Hematopoietic multipotent progenitor cell treated with erythropoietin and hydrocortisone succinate and interleukin-3 and kit ligand, for 6 days (in vitro differentiated cells): ENCODE measurements around the gene PREX1.

Source experiments
- DNase-seq: peaks from one replicate; pipeline ENCODE4 v3.0.0-alpha.2; 2015

Gene PREX1

DNA sequence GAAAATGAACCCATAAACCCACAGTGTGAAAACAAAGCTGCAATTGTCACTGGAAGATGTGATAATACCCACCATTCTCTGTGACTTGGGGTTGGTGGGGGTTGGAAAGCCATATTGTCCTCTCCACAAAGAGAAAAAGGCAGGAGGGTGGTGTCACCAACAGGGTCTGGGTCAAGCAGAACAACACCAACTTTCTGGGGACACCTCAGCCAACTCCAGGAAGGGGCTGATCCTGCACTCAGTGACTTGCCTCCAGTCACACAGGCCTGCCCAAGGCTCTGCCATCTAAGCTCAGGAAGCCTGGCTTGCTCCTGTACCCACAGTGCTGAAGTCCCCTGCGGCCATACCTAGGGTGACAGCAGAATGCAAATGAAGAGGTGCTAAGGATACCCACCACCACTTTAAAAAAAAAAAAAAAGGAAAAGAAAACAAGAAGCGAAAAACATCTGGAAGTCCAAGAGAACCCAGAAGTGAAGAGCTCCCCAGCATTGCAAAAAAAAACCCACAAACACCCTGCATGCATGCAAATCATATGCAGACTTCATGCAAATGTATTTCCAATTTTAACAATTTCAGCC lies 110.6 kb downstream of the PREX1 start:
- no peak for DNase-seq

DNA sequence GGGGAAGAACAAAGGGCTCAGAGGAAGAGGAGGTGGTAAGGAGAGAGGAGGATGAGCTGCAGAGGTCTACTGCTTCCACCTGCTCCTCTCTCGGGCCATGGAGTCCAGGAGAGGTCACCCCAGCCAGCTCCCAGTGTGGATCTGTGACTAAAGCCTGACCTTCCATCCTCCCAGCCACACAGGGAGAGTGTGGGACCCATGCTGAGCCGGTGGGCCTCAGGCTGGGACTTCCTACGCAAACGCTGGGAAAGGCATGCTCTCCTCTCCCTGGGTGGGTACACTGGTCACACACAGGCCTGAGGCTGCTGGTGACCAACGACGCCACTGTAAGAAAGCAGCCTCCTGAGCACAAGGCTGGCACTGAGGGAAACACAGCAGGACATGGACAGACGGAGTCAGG lies 111.3 kb downstream of the PREX1 start:
- DNase-seq: no peak

DNA sequence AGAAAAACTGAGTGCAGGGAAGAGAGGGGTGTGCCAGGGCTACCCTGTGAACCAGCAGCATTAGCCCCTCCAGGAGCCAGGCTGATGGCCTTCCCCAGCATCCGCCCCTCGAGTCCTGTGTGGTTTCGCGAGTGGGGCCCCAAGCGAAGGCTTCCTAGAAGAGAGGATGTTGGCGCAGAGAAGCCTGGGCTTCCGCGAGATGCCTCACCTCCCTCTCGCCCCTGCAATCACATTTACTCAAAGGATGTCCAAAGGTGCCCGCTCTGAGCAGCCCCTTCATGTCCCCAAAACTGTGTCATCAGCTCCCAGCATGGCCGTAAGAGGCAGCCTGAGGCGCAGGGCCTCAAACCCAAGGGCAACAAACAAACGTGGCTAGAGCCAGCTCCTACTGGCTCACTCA lies 111.7 kb downstream of the PREX1 start:
- no peak for DNase-seq

DNA sequence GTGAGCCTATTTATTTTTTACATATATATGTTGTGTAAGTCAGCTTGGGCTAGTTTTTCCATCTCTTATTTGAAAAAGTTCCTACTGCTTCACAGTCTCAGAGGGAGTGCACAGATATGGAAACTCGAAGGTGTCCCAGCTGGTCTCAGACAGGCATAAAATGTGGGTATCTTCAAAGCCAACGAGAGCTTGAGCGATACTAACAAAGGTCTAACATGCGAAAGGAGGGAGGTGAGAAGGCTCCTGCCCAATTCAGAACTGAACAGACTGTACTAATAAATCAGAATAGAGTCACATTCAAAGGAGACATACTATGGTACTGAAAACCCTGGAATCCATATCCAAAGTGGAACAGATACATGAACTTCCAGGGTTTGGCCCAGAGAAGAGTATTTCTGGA lies 113.0 kb downstream of the PREX1 start:
- DNase-seq: no peak

DNA sequence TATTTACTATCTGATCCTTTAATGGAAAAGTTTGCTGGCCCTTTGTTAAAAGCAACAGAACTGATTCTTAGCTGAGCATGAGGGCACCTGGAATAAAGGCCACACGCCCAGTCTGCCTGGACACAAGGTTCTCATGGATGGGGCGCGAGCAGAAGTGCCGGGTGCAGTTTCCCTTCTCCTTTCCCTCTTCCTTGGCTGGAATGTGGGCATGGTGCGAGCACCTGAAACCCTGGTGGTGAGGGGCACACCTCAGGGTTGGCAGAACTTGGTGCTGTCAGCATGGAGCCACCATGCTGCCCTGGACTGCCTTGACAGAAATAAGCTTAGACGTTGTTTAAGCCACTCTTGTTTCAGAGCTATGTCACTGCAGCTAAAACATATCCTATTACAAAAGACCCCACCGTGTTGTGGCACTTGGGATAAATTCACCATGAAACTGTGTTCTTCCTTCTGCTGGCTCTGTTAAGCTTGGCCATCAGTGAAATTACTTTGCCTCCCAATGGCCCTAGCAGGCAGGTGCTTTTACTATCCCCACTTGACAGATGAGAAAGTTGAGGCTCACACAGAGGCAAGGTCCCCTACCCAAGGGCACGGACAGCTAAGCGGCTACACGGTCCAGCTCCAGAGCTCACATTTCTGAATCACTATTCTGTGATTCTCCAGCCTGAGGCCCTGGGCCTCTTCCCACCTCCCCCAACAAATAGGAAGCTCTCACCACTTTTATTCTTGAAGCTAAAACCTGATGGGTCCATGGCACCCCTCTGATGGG lies 115.9 kb downstream of the PREX1 start:
- no peak for DNase-seq

DNA sequence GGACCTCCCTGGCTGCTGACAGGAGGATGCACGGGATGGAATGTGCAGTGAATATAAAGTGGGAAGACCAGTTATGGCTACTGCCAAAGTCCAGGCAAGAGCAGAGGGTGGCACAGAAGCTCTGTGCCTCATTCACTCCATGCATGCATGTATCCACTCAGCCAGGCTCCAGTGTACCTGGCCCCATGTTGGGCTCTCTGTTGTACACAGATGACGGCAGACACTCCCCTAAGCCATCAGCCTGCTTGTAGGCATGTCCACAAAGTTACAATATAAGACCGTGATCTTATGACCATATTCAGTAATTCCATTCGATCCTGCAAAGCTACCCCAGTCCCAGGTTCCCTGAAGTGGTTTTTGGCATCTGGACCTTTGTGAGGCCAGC lies 116.8 kb downstream of the PREX1 start:
- no peak for DNase-seq

DNA sequence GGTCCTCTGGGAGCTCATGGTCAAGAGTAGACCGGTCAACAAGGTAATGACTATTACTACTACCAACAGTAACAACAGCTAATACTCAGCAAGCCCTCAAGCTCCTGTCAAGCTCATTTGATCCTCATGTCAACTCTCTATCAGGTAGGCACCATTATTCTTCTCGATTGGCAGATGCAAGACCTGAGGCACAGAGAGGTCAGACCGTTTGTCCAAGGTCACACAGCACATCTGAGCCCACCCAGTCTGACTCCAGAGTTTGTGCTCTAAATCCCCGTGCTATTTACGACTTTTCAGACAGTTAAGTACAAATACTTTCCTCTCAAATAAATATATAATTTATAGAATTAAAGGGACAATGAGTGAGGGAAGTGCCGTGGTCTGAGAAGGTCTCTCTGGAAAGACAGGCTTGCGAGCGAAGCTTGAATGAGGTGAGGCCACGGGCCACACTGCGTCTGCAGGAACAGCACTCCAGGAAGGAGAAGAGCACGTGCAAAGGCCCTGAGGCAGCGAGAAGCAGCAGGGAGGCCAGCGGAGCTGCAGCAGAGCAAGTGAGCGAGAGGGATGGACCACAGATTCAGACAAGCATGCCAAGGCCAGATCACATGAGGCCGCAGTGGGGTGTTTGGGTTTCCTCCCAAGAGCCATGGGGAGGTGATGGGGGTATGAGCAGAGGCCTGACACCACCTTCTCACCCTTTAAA lies 117.3 kb downstream of the PREX1 start:
- no peak for DNase-seq

DNA sequence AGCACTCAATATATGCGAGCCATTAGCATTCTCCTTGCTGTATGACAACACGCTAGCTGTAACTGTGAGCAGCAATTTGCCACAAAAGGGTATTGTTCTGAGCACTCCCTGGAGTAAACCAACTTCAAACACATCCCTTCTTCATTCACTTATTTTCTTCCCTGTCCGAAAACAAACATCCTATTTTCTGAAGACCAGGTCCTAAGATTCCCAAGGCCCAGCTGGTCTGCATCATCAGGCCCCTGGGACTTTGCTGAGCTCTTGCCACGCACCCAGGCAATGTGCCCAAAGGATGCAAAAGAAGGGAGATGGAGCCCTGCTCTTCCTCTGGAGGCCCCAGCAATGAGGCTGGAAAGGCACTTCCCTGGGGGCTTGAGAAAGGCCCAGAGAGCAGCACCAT lies 118.1 kb downstream of the PREX1 start:
- DNase-seq: no peak

DNA sequence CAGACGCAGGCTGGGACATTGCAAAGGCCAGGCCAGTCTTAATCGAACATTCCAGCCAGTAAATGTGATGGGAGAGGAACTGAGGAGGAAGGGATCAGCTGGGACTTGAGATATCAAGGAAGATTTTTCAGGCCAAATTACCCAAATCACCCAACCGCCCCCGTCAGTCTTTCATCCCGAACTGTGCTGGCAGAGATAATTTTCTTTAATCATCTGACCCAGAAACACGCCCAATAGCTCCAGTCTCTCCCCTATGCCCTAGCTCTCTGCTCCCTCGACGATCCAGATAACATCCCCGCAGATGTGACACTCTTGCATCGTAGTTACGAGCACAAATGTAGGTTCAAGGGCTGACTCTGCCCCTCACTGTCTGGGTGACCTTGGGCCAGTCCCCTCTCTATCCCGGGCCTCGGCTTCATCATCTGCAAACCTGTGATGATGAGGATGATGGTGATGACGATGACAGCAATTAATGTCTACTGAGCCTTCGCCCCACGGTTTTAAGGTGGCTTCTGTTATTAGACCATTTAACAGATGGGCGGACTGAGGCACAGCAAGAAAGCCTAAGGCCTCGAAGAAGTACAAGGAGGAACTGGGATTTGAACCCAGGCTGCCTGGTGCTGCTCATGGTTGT lies 118.6 kb downstream of the PREX1 start:
- DNase-seq: peak; percentile 87

DNA sequence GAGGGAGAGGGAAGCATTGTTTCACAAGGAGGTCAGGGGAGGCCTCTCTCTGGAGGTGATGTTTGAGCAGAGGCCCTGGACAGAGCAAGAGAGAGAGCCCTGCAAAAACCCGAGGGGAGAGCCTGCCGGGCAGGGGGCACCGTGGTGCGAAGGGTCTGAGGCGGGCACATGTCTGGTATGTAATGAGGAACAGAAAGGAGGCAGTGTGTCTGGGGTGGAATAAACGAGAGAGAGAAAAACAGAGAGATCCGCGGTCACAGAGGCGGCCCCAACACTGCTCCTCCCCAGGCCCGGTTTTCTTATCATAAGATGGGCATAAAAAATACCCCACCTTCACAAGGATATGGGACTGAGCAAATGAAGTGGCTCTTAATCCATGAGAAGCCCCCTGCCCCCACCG lies 119.2 kb downstream of the PREX1 start:
- peak; percentile 30 for DNase-seq

DNA sequence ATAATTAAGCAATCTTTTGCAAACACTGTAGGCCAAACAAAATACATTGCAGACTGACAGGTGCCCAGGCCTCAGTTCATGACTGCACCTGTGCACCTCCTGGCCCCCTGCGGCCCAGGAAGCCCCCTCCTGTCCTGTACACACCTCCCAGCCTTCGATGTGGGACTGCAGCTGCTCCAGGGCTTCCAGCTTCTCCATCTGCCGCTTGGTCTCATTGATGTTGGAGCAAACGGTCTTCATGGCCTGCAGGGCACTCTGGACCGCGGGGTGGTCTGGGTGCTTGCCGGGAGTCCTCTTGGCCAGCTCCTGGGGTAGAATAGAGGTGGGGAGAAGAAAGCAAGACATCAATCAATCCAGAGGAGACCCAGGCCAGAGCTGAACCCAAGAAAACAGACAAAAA lies 119.7 kb downstream of the PREX1 start:
- no peak for DNase-seq

DNA sequence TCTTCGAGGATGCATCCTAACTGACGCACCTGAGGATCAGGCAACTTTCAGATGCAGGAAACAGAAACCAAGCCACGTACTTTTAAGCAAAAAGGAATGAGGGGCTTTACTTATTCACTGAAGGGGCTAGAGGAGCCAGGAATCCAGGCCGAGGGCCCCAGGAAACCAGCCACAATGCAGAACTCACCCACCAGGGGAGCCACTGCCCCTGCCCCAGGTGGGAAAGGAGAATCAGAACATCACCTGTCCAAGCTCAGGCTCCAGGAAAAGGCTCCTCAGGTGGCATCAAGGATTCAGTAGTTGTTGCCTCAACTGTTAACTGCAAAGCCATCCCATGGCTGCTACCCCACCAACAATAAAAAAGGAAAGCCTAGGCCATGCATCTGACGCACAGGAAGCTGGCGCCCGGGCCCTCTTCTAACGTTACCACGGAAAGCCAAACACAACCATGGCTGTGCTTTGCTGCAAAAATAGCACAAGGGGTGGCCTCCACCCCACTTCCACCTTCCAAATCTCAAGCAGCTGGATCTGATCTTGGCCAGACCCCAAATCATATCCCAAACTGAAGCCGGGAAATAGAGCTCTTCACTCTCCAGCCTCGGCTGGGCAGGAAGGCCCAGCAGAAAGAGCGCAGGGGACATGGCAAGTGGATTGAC lies 121.0 kb downstream of the PREX1 start:
- no peak for DNase-seq

DNA sequence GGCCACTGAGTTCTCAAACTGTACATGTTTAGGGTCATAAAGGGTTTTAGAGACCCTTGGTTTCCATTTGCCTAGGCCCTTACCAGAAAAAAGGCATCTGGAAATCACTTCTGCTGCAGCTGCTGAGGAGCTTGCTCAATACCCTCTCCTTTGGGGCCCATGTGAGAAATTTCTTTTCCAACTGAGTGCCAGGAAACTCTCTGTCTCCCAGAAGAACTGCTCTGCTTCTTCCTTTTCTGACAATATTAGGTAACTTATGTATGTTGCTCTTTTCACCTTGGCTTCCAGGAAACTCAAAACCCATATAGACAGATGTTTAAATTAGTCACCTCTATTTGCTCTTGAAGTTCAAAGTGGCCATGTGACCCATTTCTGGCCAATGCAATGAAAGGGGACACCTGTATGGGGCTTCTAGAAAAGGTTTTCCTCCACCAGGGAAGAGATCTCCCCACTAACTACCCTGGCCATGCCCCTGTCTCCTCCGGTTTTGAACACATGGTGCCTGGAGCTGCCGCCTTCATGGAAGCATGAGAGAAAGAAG lies 121.6 kb downstream of the PREX1 start:
- no peak for DNase-seq

DNA sequence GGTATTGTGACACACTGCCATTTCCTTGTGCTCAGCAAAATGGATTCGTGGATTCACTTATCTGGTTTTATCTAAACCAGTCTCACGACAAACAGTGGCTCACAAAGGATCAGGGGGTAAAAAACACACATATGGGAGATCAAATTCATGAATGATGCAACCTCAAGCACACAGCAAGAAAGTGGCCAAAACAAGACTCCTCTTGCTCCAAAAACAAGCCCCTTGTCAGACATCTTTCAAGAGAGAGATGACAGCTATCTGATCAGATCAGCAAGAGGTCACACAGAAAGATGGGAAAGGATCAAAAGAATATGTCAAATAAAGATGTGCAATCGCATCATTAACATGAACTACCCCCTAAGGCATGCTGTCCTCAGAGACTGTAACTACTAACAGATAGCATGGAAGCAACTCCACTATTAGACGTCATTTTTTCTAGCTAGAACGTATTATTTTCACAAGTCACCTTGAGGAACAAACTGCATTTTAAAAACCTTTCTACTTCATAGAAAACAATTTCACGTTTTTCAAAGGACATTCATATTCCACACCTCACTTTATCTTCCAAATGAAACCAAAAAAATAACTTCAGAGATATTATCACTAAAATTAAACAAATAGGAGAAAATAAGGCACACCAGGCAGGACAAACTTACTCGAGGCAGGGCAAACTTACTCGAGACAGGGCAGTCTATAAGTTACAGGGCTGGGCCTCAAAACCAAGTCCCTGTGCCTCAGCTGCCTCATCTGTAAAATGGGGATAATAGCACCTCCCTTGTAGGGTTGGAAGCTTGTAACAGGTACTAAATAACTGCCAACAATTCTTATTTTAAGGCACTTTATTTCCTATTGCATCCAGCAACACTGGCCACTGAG lies 122.3 kb downstream of the PREX1 start:
- no peak for DNase-seq

DNA sequence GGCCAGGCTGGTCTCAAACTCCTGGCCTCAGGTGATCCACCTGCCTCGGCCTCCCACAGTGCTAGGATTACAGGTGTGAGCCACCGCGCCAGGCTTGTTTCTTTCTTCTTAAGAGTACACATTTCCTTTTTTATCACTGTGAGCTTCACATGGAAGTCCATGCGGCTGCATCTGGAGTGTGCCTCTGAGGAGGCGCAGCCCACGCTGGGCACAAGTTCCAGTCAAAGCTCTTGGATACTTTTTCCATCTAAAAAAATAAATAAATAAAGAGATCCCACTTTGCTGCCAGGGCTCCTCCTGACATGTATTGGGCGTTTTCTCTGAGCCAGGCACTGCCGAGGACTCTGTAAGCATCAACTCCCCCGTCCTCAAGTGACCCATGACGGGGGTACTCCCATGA lies 123.0 kb downstream of the PREX1 start:
- DNase-seq: no peak

DNA sequence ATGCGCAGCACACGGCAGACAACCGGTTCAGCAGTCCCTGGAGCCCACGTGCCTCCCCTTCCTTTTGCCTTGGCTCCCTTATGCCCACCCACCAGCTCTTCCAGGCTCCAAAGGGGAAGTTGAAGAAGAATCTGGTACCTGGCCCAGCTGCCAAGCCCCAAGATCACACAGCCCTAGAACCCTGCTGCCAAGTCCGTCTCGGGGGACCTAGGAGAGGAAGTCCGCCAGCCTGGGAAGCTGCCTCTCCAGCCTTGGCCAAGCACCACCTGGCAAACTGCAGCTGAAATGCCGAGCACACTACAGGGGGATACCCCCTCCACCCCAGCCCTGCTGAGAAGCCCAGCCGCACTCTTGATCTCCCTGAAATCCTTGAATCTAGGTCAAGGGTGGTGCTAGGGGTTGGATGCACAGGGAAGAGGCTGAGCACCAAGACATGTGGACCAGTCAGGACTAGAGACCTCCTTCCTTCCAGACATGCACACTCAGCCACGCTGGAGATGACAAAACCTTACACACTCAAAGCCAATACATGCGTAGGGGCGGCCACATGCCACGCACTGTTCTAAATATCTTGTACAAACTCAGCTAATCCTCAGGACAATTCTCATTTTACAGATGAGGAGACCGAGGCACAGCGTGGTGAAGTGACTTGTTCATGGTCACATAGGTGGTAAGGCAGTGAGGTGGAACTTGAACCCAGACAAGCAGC lies 124.1 kb downstream of the PREX1 start:
- DNase-seq: no peak

DNA sequence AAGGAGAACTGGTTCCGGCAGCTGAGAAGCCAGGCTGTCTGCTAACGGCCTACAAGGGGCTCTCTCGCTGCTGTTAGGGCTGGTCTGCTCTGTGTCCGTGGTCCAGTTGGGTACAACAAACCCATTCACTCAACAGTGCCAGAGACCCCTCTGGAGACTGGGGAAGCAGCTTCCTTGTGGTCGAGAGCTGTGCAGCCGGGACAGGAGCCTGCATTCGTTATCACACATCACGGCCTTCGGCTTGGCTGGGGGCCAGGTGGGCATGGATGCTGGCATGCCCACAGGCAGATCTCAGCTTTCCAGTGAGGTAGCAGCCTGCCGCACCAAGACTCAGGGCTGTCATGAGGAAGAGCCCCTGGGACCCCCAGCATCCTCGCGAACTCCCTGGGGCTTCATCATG lies 124.7 kb downstream of the PREX1 start:
- peak; percentile 64 for DNase-seq

DNA sequence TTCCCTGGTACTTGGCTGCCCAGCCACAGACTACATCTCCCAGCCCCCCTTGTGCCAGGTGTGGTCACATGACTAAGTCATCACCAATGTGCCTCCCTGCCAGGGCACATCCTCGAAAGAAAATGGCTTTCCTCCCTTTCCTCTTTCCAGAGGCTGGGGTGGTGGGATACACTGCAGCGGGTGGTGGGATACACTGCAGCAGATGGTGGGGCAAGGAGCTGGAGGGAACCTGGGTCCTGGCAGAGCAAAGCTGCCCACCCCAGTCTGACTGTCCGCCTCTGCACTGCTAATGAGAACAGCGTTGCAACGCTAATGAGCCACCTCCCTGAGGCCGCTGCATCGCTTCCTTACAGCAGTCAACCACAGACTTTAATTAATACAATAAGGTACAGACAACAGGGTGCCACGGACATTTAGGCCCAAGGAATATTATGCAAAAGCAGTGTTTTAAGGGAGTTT lies 125.3 kb downstream of the PREX1 start:
- DNase-seq: no peak

DNA sequence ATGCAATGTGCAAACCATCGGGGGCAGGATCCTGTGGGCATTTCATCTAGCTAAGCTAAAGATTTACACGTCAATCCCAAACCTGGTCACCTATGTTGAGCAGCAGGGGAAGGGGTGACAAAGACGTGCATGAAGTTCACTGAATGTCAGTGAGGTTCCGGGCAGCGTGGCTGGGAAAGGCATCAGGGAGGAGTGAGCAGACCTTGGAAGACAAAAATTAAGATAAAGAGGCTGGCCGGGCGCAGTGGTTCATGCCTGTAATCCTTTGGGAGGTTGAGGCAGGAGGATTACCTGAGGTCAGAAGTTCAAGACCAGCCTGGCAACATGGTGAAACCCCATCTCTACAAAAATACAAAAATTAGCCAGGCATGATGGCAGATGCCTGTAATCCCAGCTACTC lies 126.1 kb downstream of the PREX1 start:
- no peak for DNase-seq

DNA sequence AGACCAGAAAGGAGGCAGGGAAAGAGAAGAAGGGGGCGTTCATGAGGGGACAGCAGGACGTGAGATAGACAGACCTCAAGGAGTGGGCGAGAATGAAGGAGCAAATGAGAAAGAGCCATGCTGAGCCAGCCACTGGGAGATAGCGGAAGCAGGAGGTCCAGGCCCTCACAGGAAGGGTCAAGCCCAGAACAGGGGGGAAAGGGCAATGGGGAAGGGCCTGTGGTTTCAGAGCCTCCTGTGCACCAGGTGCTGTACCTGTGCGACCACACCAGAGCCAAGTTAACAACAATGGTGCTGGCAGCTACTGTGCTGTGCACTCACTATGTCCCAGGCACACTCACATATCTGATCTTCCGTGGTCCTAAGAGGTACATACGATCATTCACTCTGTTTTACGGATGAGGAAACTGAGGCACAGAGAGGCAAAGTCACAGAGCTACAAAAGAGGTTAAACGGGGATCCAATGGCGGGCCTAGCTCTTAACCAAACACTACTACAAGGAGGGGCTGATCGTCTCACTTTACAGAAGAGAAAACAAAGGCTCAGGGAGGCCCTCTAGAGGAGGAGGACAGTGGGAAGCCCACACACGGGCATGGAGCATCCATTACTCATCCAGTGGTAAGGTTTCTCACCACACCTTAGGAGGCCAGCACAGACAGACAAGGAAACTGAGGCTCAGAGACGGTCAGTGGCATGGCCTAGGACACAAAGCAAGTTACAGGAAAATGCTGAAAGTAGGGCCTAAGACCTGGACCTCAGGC lies 129.1 kb downstream of the PREX1 start:
- no peak for DNase-seq
